SK-N-MC (cell line): ENCODE measurements around the gene PFKFB3.

Source experiments
- EZH2 ChIP-seq: fragments of 200-600 bp; sonication (generic); IDR thresholded peaks from one replicate; pipeline ENCODE4 v1.6.1; 2017; ENCODE audit warnings: antibody characterized with exemption
- FOXP2 ChIP-seq: optimal IDR thresholded peaks from 2 replicates; pipeline ENCODE3; 2011; ENCODE audit warnings: mild to moderate bottlenecking, moderate library complexity; ENCODE audit not compliant: insufficient read depth; ENCODE audit errors: extremely low read length, control extremely low read depth
- POLR2AphosphoS5 ChIP-seq: IDR thresholded peaks from 2 replicates; pipeline ENCODE4 v1.6.1; 2012; ENCODE audit warnings: mild to moderate bottlenecking, low read depth, low read length, borderline replicate concordance

DNA sequence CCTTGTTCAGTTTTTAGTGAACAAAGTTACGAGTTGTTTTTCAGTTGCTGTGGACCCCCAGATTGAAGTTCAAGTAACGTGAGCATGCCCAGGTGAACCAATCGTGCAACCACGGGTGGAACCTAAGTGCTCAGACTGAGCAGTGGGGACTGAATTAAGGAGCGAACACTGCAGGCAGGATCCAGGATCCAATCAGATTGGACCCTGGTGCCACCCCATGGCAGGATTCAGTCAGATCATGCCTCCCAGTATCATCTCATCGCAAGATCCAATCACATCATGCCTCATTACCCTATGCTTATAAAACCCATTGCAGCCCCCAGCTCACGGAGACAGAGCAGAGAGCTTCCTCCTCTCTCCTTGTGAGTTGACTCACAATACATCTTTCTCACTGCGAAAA, 80.9 kb downstream of the PFKFB3 start:
- no peak for TF ChIP-seq POLR2AphosphoS5
- no peak for TF ChIP-seq EZH2
- TF ChIP-seq FOXP2 = no peak
